Neural cell (in vitro differentiated cells): Measurements from ENCODE around the gene PARP11. TPM values are rescaled to one million over a fixed set of nuclear protein-coding genes. Genes with fewer than 3 reads are reported as not detected.
"Not testable (repeated sequence)": the region's sequence is repeated elsewhere in the genome, so short reads cannot be mapped to it uniquely, and the experiment has no call there.

Experiments
- H2AFZ ChIP-seq: fragments of 200-600, 300-800 bp; sonication (generic), shearing (Covaris generic); 2 replicates; pipeline ENCODE4 v1.6.0; 2014; ENCODE audit warnings: low read depth, mild to moderate bottlenecking, antibody characterized with exemption, low read length, moderate library complexity
- H3F3A ChIP-seq: fragments of 200-600 bp; shearing (Covaris generic); 2 replicates; pipeline ENCODE4 v1.6.1; 2016; ENCODE audit warnings: mild to moderate bottlenecking, moderate library complexity, mixed read lengths, antibody characterized with exemption, low read length; ENCODE audit not compliant: insufficient read depth, poor library complexity, severe bottlenecking
- H3K27ac ChIP-seq: fragments of 200-600, 300-800 bp; sonication (generic), shearing (Covaris generic); 2 replicates; pipeline ENCODE4 v1.5.1; 2014; ENCODE audit warnings: mild to moderate bottlenecking, low read length, moderate library complexity
- H3K27me3 ChIP-seq: fragments of 300-800, 200-600 bp; sonication (generic), shearing (Covaris generic); 2 replicates; pipeline ENCODE4 v1.6.0; 2014; ENCODE audit warnings: mild to moderate bottlenecking, low read depth, low read length, moderate library complexity; ENCODE audit not compliant: insufficient read depth
- H3K36me3 ChIP-seq: fragments of 300-800, 200-600 bp; sonication (generic), shearing (Covaris generic); 2 replicates; pipeline ENCODE4 v1.5.1; 2014; ENCODE audit warnings: mild to moderate bottlenecking, antibody characterized with exemption, low read length, moderate library complexity; ENCODE audit not compliant: insufficient read depth
- H3K4me2 ChIP-seq: fragments of 300-800, 200-600 bp; sonication (generic), shearing (Covaris generic); 2 replicates; pipeline ENCODE4 v1.6.0; 2014; ENCODE audit warnings: mild to moderate bottlenecking, low read length
- H3K4me3 ChIP-seq: fragments of 300-800, 200-600 bp; sonication (generic), shearing (Covaris generic); 2 replicates; pipeline ENCODE4 v1.5.1; 2014; ENCODE audit warnings: mild to moderate bottlenecking, low read length, moderate library complexity
- H3K79me2 ChIP-seq: fragments of 200-600 bp; shearing (Covaris generic); replicated peaks from 2 replicates; pipeline ENCODE4 v1.6.0; 2014; ENCODE audit warnings: mild to moderate bottlenecking, low read length, moderate library complexity; ENCODE audit not compliant: insufficient read depth
- H3K9ac ChIP-seq: fragments of 300-800, 200-600 bp; sonication (generic), shearing (Covaris generic); 2 replicates; pipeline ENCODE4 v1.6.1; 2016; ENCODE audit warnings: mild to moderate bottlenecking, low read length, mixed read lengths
- H3K9me2 ChIP-seq: fragments of 200-600 bp; shearing (Covaris generic); 2 replicates; pipeline ENCODE4 v1.6.1; 2016; ENCODE audit warnings: mild to moderate bottlenecking, low read length, mixed read lengths; ENCODE audit not compliant: insufficient read depth
- H3K9me3 ChIP-seq: fragments of 200-600, 300-800 bp; sonication (generic), shearing (Covaris generic); 2 replicates; pipeline ENCODE4 v1.6.1; 2016; ENCODE audit warnings: mild to moderate bottlenecking, mixed run types, low read length, moderate library complexity, mixed read lengths
- H4K20me1 ChIP-seq: fragments of 200-600 bp; shearing (Covaris generic); 2 replicates; pipeline ENCODE4 v1.6.1; 2016; ENCODE audit warnings: mild to moderate bottlenecking, mixed run types; ENCODE audit not compliant: insufficient read depth
- EP300 ChIP-seq: fragments of 450-650 bp; conservative IDR thresholded peaks from 2 replicates; pipeline ENCODE4 v1.6.1; 2014; ENCODE audit warnings: antibody characterized with exemption, mild to moderate bottlenecking, moderate library complexity; ENCODE audit not compliant: poor library complexity, severe bottlenecking
- EZH2 ChIP-seq: fragments of 200-600, 300-800 bp; shearing (Covaris generic), sonication (generic); IDR thresholded peaks from 2 replicates; pipeline ENCODE4 v1.6.1; 2014; ENCODE audit warnings: antibody characterized with exemption, low read length, borderline replicate concordance, mild to moderate bottlenecking; ENCODE audit not compliant: insufficient read depth, poor library complexity, severe bottlenecking
- MXI1 ChIP-seq: fragments of 450-650 bp; conservative IDR thresholded peaks from 2 replicates; pipeline ENCODE4 v1.6.1; 2014; ENCODE audit warnings: antibody characterized with exemption, mild to moderate bottlenecking; ENCODE audit not compliant: poor library complexity, severe bottlenecking
- POLR2AphosphoS5 ChIP-seq: IDR thresholded peaks from 2 replicates; pipeline ENCODE4 v1.6.1; 2012
- RAD21 ChIP-seq: fragments of 450-650 bp; conservative IDR thresholded peaks from 2 replicates; pipeline ENCODE4 v1.6.1; 2014; ENCODE audit warnings: antibody characterized with exemption, mild to moderate bottlenecking, moderate library complexity
- SMC3 ChIP-seq: fragments of 450-650 bp; conservative IDR thresholded peaks from 2 replicates; pipeline ENCODE4 v1.6.1; 2014; ENCODE audit warnings: antibody characterized with exemption, mild to moderate bottlenecking, moderate library complexity; ENCODE audit not compliant: poor library complexity
- TAF1 ChIP-seq: IDR thresholded peaks from 2 replicates; pipeline ENCODE4 v1.6.1; 2012; ENCODE audit warnings: low read depth
- polyA plus RNA-seq: library from polyadenylated mRNA; depleted of rRNA; stranded (reverse); fragments of >200 nt; gene quantifications from 2 replicates; pipeline ENCODE4 v1.2.3, GENCODE V29; 2014
- TF ChIP-seq, protein P1 (sequence below): fragments of 450-650 bp; IDR thresholded peaks from 2 replicates; pipeline ENCODE4 v1.5.1; 2014; ENCODE audit warnings: antibody characterized with exemption, mild to moderate bottlenecking, moderate library complexity; ENCODE audit not compliant: poor library complexity, severe bottlenecking
- TF ChIP-seq, protein P2 (sequence below): IDR thresholded peaks from 2 replicates; pipeline ENCODE4 v1.6.1; 2012; ENCODE audit warnings: borderline replicate concordance

The PARP11 gene
- polyA plus RNA-seq, 1 donor from 2014 or later: 20.3 TPM

DNA sequence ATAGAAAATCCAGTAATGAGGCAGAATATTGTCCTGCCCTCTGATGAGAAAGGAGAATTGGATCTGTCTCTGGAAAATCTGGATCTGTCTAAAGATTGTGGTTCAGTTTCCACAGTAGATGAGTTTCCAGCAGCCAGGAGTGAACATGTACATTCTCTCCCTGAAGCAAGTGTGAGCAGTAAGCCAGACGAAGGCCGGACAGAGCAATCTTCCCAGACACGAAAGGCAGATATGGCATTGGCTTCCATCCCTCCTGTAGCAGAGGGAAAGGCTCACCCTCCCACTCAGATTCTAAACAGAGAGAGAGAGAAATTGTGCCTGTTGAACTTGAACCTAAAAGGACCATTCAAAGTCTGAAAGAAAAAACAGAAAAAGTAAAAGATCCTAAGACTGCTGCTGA lies 31.4 kb downstream of the PARP11 start:
- H3K9me3 ChIP-seq: no peaks in the 10 kb centered on the region
- no peaks in the 10 kb centered on the region for H4K20me1 ChIP-seq
- no peak overlapping the region for H3K9ac ChIP-seq
- peaks cover 2% of the 10 kb centered on the region for H3K79me2 ChIP-seq
- H3K9me2 ChIP-seq: no peaks in the 10 kb centered on the region
- H3F3A ChIP-seq: no peaks in the 10 kb centered on the region
- no peak overlapping the region for H3K4me3 ChIP-seq
- H3K4me2 ChIP-seq: no peak overlapping the region
- no peaks in the 10 kb centered on the region for H3K27me3 ChIP-seq
- no peaks in the 10 kb centered on the region for H3K36me3 ChIP-seq
- H2AFZ ChIP-seq: no peak overlapping the region
- TF ChIP-seq EP300 (no peak), TAF1 (no peak), SMC3 (no peak), EZH2 (no peak), MXI1 (no peak), POLR2AphosphoS5 (no peak), RAD21 (no peak)
- TF ChIP-seq, protein P1, sequence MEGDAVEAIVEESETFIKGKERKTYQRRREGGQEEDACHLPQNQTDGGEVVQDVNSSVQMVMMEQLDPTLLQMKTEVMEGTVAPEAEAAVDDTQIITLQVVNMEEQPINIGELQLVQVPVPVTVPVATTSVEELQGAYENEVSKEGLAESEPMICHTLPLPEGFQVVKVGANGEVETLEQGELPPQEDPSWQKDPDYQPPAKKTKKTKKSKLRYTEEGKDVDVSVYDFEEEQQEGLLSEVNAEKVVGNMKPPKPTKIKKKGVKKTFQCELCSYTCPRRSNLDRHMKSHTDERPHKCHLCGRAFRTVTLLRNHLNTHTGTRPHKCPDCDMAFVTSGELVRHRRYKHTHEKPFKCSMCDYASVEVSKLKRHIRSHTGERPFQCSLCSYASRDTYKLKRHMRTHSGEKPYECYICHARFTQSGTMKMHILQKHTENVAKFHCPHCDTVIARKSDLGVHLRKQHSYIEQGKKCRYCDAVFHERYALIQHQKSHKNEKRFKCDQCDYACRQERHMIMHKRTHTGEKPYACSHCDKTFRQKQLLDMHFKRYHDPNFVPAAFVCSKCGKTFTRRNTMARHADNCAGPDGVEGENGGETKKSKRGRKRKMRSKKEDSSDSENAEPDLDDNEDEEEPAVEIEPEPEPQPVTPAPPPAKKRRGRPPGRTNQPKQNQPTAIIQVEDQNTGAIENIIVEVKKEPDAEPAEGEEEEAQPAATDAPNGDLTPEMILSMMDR: no peak
- TF ChIP-seq, protein P2, sequence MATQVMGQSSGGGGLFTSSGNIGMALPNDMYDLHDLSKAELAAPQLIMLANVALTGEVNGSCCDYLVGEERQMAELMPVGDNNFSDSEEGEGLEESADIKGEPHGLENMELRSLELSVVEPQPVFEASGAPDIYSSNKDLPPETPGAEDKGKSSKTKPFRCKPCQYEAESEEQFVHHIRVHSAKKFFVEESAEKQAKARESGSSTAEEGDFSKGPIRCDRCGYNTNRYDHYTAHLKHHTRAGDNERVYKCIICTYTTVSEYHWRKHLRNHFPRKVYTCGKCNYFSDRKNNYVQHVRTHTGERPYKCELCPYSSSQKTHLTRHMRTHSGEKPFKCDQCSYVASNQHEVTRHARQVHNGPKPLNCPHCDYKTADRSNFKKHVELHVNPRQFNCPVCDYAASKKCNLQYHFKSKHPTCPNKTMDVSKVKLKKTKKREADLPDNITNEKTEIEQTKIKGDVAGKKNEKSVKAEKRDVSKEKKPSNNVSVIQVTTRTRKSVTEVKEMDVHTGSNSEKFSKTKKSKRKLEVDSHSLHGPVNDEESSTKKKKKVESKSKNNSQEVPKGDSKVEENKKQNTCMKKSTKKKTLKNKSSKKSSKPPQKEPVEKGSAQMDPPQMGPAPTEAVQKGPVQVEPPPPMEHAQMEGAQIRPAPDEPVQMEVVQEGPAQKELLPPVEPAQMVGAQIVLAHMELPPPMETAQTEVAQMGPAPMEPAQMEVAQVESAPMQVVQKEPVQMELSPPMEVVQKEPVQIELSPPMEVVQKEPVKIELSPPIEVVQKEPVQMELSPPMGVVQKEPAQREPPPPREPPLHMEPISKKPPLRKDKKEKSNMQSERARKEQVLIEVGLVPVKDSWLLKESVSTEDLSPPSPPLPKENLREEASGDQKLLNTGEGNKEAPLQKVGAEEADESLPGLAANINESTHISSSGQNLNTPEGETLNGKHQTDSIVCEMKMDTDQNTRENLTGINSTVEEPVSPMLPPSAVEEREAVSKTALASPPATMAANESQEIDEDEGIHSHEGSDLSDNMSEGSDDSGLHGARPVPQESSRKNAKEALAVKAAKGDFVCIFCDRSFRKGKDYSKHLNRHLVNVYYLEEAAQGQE: no peak
- no peak overlapping the region for H3K27ac ChIP-seq

DNA sequence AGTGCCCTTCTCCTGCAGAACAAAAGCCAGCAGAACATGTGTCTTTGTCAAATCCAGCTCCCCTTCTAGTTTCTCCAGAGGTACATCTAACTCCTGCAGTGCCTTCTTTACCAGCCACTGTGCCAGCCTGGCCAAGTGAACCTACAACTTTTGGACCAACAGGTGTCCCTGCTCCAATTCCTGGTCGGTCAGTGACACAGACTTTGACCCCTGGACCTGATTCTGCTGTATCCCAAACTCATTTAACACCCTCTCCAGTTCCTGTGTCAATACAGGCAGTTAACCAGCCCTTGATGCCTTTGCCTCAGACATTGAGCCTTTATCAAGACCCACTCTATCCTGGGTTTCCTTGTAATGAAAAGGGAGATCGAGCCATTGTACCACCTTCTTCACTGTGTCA lies 32.4 kb downstream of the PARP11 start:
- H3K36me3 ChIP-seq, H3K4me2 ChIP-seq: not testable (repeated sequence)

DNA sequence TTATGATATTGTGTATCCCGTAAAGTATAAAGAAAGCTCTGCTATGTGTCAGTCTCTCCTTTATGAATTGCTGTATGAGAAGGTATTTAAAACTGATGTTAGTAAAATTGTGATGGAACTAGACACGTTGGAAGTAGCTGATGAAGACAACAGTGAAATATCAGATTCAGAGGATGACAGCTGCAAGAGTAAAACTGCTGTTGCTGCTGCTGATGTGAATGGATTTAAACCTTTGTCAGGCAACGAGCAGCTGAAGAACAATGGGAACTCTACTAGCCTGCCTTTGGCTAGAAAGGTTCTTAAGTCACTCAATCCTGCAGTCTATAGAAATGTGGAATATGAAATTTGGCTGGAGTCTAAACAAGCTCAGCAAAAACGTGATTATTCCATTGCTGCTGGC lies 33.5 kb downstream of the PARP11 start:
- H4K20me1 ChIP-seq, H3K9ac ChIP-seq, H3K9me2 ChIP-seq, H3K4me2 ChIP-seq, H3K79me2 ChIP-seq, H3K27me3 ChIP-seq, H2AFZ ChIP-seq, H3K4me3 ChIP-seq, H3K9me3 ChIP-seq, H3F3A ChIP-seq, H3K36me3 ChIP-seq: not testable (repeated sequence)
- TF ChIP-seq EP300 (peak; percentile 51), POLR2AphosphoS5 (peak; percentile 14)
- peak overlapping the region; percentile 24 for H3K27ac ChIP-seq

More for the DNA sequence above, 32.4 kb downstream of the PARP11 start:
- not testable (repeated sequence) for H3K9ac ChIP-seq, H3K4me3 ChIP-seq, H3K79me2 ChIP-seq, H3K9me3 ChIP-seq, H4K20me1 ChIP-seq, H2AFZ ChIP-seq, H3K27me3 ChIP-seq, H3K27ac ChIP-seq, H3F3A ChIP-seq, H3K9me2 ChIP-seq

DNA sequence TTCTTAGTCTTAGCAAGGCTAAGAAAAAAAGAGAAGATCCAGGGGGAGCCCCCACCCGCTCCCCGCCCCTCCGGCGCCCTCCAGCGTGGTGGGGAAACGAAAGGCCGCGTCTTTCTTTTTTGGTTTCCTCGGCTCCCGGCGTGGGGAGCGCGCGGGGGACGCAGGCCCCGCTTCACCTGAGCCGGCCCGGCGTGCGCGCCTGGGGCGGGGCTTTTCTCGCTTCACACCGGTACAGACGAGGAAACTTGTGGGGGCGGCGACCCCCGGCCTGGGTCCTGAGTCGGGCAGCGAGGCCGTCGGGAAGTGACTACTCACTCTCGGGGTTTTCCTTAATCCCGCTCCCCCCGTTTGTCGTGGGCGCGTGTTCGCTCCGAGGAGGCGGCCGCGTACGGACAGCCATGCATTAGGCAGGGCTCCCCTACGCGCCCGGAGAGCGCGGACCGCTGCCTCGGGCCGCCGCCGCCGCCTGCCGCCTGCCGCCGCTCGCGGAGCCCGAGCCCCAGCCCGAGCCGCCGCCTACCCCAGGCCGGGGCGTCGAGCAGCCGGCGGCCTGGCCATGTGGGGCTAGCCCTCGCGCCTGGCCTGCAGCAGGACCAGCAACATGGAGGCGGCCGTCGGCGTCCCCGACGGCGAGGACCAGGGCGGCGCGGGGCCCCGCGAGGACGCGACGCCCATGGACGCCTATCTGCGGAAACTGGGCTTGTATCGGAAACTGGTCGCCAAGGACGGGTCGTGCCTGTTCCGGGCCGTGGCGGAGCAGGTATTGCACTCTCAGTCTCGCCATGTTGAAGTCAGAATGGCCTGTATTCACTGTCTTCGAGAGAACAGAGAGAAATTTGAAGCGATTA lies 34.3 kb downstream of the PARP11 start:
- not testable (repeated sequence) for H3K9me2 ChIP-seq, H3K4me3 ChIP-seq, H3K27ac ChIP-seq, H3F3A ChIP-seq, H3K36me3 ChIP-seq, H3K79me2 ChIP-seq, H3K4me2 ChIP-seq, H2AFZ ChIP-seq, H3K9ac ChIP-seq, H3K27me3 ChIP-seq, H3K9me3 ChIP-seq, H4K20me1 ChIP-seq
